ENCODE measurements around the gene BCL7A.
"Not testable (repeated sequence)": the region's sequence is repeated elsewhere in the genome, so short reads cannot be mapped to it uniquely, and the experiment has no call there.

Gene BCL7A

GRCh38 chr12:121981456-121981855 is 40.2 kb upstream of the BCL7A start:
- in situ Hi-C loops (cut with MboI; ENCODE audit: low sequenced_read_pairs, unreplicated experiment), result no loop called here
- no peak for TF ChIP-seq CTCF (IDR thresholded peaks at IDR 0.05; ENCODE audit: borderline replicate concordance, control extremely low read depth, extremely low read depth, insufficient read depth, missing control alignments)
- no peak for DNase-seq (ENCODE audit: low spot score)

- DNase-seq (ENCODE audit: low spot score), result no peak
- no peak for TF ChIP-seq CTCF (IDR thresholded peaks at IDR 0.05; ENCODE audit: borderline replicate concordance, control extremely low read depth, extremely low read depth, insufficient read depth, missing control alignments)
- in situ Hi-C loops (cut with MboI; ENCODE audit: low sequenced_read_pairs, unreplicated experiment), result no loop called here
Observed at GRCh38 chr12:121982950-121983349, 38.7 kb upstream of the BCL7A start.

GRCh38 chr12:121983536-121984210 is 38.0 kb upstream of the BCL7A start:
- in situ Hi-C loops (cut with MboI; ENCODE audit: low sequenced_read_pairs, unreplicated experiment), result no loop called here
- DNase-seq (ENCODE audit: low spot score), result no peak
- no peak for TF ChIP-seq CTCF (IDR thresholded peaks at IDR 0.05; ENCODE audit: borderline replicate concordance, control extremely low read depth, extremely low read depth, insufficient read depth, missing control alignments)

- TF ChIP-seq CTCF (IDR thresholded peaks at IDR 0.05; ENCODE audit: borderline replicate concordance, control extremely low read depth, extremely low read depth, insufficient read depth, missing control alignments), result no peak
- DNase-seq (ENCODE audit: low spot score), result no peak
- in situ Hi-C loops (cut with MboI; ENCODE audit: low sequenced_read_pairs, unreplicated experiment), result no loop called here
Observed at GRCh38 chr12:121986489-121987245, 35.0 kb upstream of the BCL7A start.

- DNase-seq (ENCODE audit: low spot score); in situ Hi-C loops (cut with MboI; ENCODE audit: low sequenced_read_pairs, unreplicated experiment): not testable (repeated sequence)
Observed at GRCh38 chr12:121988519-121988918, 33.2 kb upstream of the BCL7A start.

GRCh38 chr12:121989276-121990113 is 32.2 kb upstream of the BCL7A start:
- in situ Hi-C loops (cut with MboI; ENCODE audit: low sequenced_read_pairs, unreplicated experiment), result no loop called here
- DNase-seq (ENCODE audit: low spot score), result no peak
- no peak for TF ChIP-seq CTCF (IDR thresholded peaks at IDR 0.05; ENCODE audit: borderline replicate concordance, control extremely low read depth, extremely low read depth, insufficient read depth, missing control alignments)

Data from GM13976 (cell line).